Keratinocyte (primary cell): ENCODE data around the gene KCNMA1. TPM values are rescaled to one million over a fixed set of nuclear protein-coding genes. Genes with fewer than 3 reads are reported as not detected.

Source experiments
- DNase-seq: peaks from one replicate; pipeline ENCODE4 v3.0.0-alpha.2; 2011; ENCODE audit warnings: low read depth, missing footprints, low spot score
- FAIRE-seq: peaks from 2 replicates; lab custom pipeline; 2011; peaks lifted over from hg19 to GRCh38; lab: Jason Lieb, UNC
- H2AFZ ChIP-seq: 2 replicates; pipeline ENCODE4 v1.6.0; 2012; ENCODE audit warnings: low read length, control low read depth, inconsistent platforms; ENCODE audit not compliant: control insufficient read depth
- H3K27ac ChIP-seq: 2 replicates; pipeline ENCODE4 v1.5.1; 2011; ENCODE audit warnings: low read length; ENCODE audit not compliant: control insufficient read depth, insufficient read depth
- H3K27me3 ChIP-seq: 3 replicates; pipeline ENCODE4 v1.6.0; 2011; ENCODE audit warnings: low read length; ENCODE audit not compliant: control insufficient read depth, insufficient read depth; ENCODE audit errors: extremely low read depth
- H3K36me3 ChIP-seq, 2 experiments: 2 replicates in 1 of 2; 3 replicates in 1 of 2; pipeline ENCODE4 v1.5.1; 2011; ENCODE audit warnings: low read length in 2 of 2, mild to moderate bottlenecking in 1 of 2; ENCODE audit not compliant: control insufficient read depth in 2 of 2, insufficient read depth in 2 of 2; ENCODE audit errors: extremely low read depth in 1 of 2
- H3K4me1 ChIP-seq: 3 replicates; pipeline ENCODE4 v1.5.1; 2011; ENCODE audit warnings: low read length; ENCODE audit not compliant: control insufficient read depth, insufficient read depth; ENCODE audit errors: extremely low read depth
- H3K4me2 ChIP-seq: 3 replicates; pipeline ENCODE4 v1.6.0; 2011; ENCODE audit warnings: low read depth, low read length; ENCODE audit not compliant: control insufficient read depth, insufficient read depth; ENCODE audit errors: extremely low read depth
- H3K4me3 ChIP-seq, 3 experiments: fragments of 200-600 bp in 1 of 3; sonication (generic) in 1 of 3; 2 replicates in 2 of 3; 3 replicates in 1 of 3; pipeline ENCODE4 v1.5.1; 2011 to 2016; ENCODE audit warnings: low read length in 3 of 3, mild to moderate bottlenecking in 3 of 3, control low read depth in 2 of 3, inconsistent platforms in 1 of 3, low read depth in 1 of 3, mixed read lengths in 1 of 3, mixed run types in 1 of 3, moderate library complexity in 1 of 3; ENCODE audit not compliant: control insufficient read depth in 2 of 3, insufficient read depth in 2 of 3; ENCODE audit errors: extremely low read depth in 1 of 3
- H3K79me2 ChIP-seq: 2 replicates; pipeline ENCODE4 v1.6.0; 2012; ENCODE audit warnings: low read length; ENCODE audit not compliant: control insufficient read depth, insufficient read depth
- H3K9ac ChIP-seq: 3 replicates; pipeline ENCODE4 v1.6.0; 2011; ENCODE audit warnings: low read length; ENCODE audit not compliant: control insufficient read depth, insufficient read depth; ENCODE audit errors: extremely low read depth
- H3K9me1 ChIP-seq: 3 replicates; pipeline ENCODE4 v1.6.0; 2011; ENCODE audit warnings: low read length; ENCODE audit not compliant: control insufficient read depth, insufficient read depth; ENCODE audit errors: extremely low read depth
- H3K9me3 ChIP-seq: 2 replicates; pipeline ENCODE4 v1.5.1; 2012; ENCODE audit warnings: low read depth, low read length; ENCODE audit not compliant: control insufficient read depth
- H4K20me1 ChIP-seq: 3 replicates; pipeline ENCODE4 v1.6.0; 2011; ENCODE audit warnings: low read length; ENCODE audit not compliant: control insufficient read depth, insufficient read depth; ENCODE audit errors: extremely low read depth
- CTCF ChIP-seq, 3 experiments: IDR thresholded peaks in 1 of 3; conservative IDR thresholded peaks in 1 of 3; optimal IDR thresholded peaks in 1 of 3; 2 replicates in 2 of 3; 3 replicates in 1 of 3; pipeline versions ENCODE3 to v1.5.1; 2011; ENCODE audit warnings: low read length in 3 of 3, mild to moderate bottlenecking in 3 of 3, moderate library complexity in 2 of 3, control low read depth in 1 of 3, inconsistent platforms in 1 of 3; ENCODE audit not compliant: insufficient read depth in 2 of 3; ENCODE audit errors: extremely low read depth in 1 of 3
- EZH2 ChIP-seq: IDR thresholded peaks from one replicate; pipeline ENCODE4 v1.6.1; 2012; ENCODE audit warnings: inconsistent platforms, mild to moderate bottlenecking, low read length, moderate library complexity
- dilution Hi-C: fragments of 300-500 bp; cut with MboI; formaldehyde crosslinking; loops from one replicate; pipeline ENCODE4 v1.7.0; 2020; ENCODE audit warnings: low sequenced_read_pairs; ENCODE audit not compliant: extremely low pct_ligation_motif_present
- polyA plus RNA-seq, 5 experiments: library from polyadenylated mRNA; depleted of rRNA in 3 of 5; stranded (reverse) in 3 of 5; stranded (forward) in 1 of 5; unstranded in 1 of 5; fragments of >200 nt; gene quantifications; 1 replicate in 1 of 5; 2 replicates in 3 of 5; 3 replicates in 1 of 5; pipeline versions ENCODE4 v1.2.1 to v1.2.3, GENCODE V29; 2011 to 2012; ENCODE audit warnings: missing spikeins in 2 of 5, low read depth in 1 of 5, low replicate concordance in 1 of 5

Gene KCNMA1
- polyA plus RNA-seq, 1 donor (not counting 4 experiments of a cell fraction or from before 2014, with no cell fraction given): 6.3 TPM

- Histone ChIP-seq H3K9me3 (no peaks in the 10 kb centered on the region), H3K4me1 (peaks cover 51% of the 10 kb centered on the region), H3K27ac (peak overlapping the region; percentile 22), H4K20me1 (no peaks in the 10 kb centered on the region), H2AFZ (no peak overlapping the region), H3K36me3 (no peaks in the 10 kb centered on the region), H3K4me2 (no peak overlapping the region), H3K4me3 (no peak overlapping the region), H3K27me3 (no peaks in the 10 kb centered on the region), H3K9ac (no peak overlapping the region), H3K9me1 (no peaks in the 10 kb centered on the region), H3K79me2 (no peaks in the 10 kb centered on the region)
- TF ChIP-seq CTCF (optimal IDR thresholded peaks at IDR 0.05 in 1 of 3, IDR thresholded peaks at IDR 0.05 in 1 of 3, conservative IDR thresholded peaks at IDR 0.05 in 1 of 3; ENCODE audit: extremely low read depth in 1 of 3, insufficient read depth in 2 of 3, low read length in 3 of 3) (no peak), EZH2 (no peak)
- FAIRE-seq (peak; percentile 41), DNase-seq (peak; percentile 55)
- dilution Hi-C loops: no loop called here
These were observed 136.3 kb downstream of the KCNMA1 start for GRCh38 chr10:77501152-77501845.

- Histone ChIP-seq H3K4me3 (no peak overlapping the region), H3K27me3 (no peaks in the 10 kb centered on the region), H3K36me3 (no peaks in the 10 kb centered on the region), H3K4me2 (no peak overlapping the region), H3K79me2 (no peaks in the 10 kb centered on the region), H4K20me1 (no peaks in the 10 kb centered on the region), H3K4me1 (peaks cover 46% of the 10 kb centered on the region), H2AFZ (no peak overlapping the region), H3K9ac (no peak overlapping the region), H3K9me3 (no peaks in the 10 kb centered on the region), H3K27ac (no peak overlapping the region), H3K9me1 (no peaks in the 10 kb centered on the region)
- dilution Hi-C loops: no loop called here
- FAIRE-seq: no peak
- TF ChIP-seq CTCF (optimal IDR thresholded peaks at IDR 0.05 in 1 of 3, IDR thresholded peaks at IDR 0.05 in 1 of 3, conservative IDR thresholded peaks at IDR 0.05 in 1 of 3; ENCODE audit: extremely low read depth in 1 of 3, insufficient read depth in 2 of 3, low read length in 3 of 3) (no peak), EZH2 (no peak)
- DNase-seq: no peak
These were observed 136.9 kb downstream of the KCNMA1 start for GRCh38 chr10:77500754-77501151.
